Activated CD4-positive, CD25-positive, alpha-beta regulatory T cell (primary cell): ENCODE measurements around the gene ELL2.

Source experiments
- DNase-seq, 4 experiments: peaks; one replicate each; lab custom pipeline; 2025; lab: John Stamatoyannopoulos, UW

The ELL2 gene

GRCh38 chr5:95956021-95956899 is 5.4 kb downstream of the ELL2 start:
- DNase-seq, result no peak

- DNase-seq, result no peak
Measured at GRCh38 chr5:95954716-95955115, 6.9 kb downstream of the ELL2 start.

GRCh38 chr5:95953021-95953702 is 8.5 kb downstream of the ELL2 start:
- DNase-seq, result no peak

GRCh38 chr5:95951916-95952315 is 9.7 kb downstream of the ELL2 start:
- DNase-seq, result no peak

- no peak for DNase-seq
Measured at GRCh38 chr5:95949810-95950209, 11.8 kb downstream of the ELL2 start.

- no peak for DNase-seq
Measured at GRCh38 chr5:95948631-95949030, 13.0 kb downstream of the ELL2 start.

- DNase-seq, result no peak
Measured at GRCh38 chr5:95946451-95946850, 15.2 kb downstream of the ELL2 start.

- no peak for DNase-seq
Measured at GRCh38 chr5:95942968-95943367, 18.7 kb downstream of the ELL2 start.

GRCh38 chr5:95942414-95942813 is 19.2 kb downstream of the ELL2 start:
- no peak for DNase-seq

- DNase-seq, result no peak
Measured at GRCh38 chr5:95941756-95942155, 19.9 kb downstream of the ELL2 start.

GRCh38 chr5:95940758-95941682 is 20.6 kb downstream of the ELL2 start:
- DNase-seq, result no peak

- no peak for DNase-seq
Measured at GRCh38 chr5:95939465-95939864, 22.2 kb downstream of the ELL2 start.

GRCh38 chr5:95938766-95939165 is 22.9 kb downstream of the ELL2 start:
- no peak for DNase-seq

- DNase-seq, result no peak
Measured at GRCh38 chr5:95938347-95938746, 23.3 kb downstream of the ELL2 start.

GRCh38 chr5:95937607-95938152 is 24.0 kb downstream of the ELL2 start:
- DNase-seq, result no peak

- DNase-seq, result no peak
Measured at GRCh38 chr5:95936812-95937397, 24.7 kb downstream of the ELL2 start.

GRCh38 chr5:95935553-95936100 is 26.0 kb downstream of the ELL2 start:
- no peak for DNase-seq

GRCh38 chr5:95934207-95934804 is 27.3 kb downstream of the ELL2 start:
- DNase-seq, result no peak

GRCh38 chr5:95932941-95933340 is 28.7 kb downstream of the ELL2 start:
- no peak for DNase-seq

- no peak for DNase-seq
Measured at GRCh38 chr5:95931079-95931833, 30.4 kb downstream of the ELL2 start.
